ENCODE measurements around the gene KRT71.

DNA sequence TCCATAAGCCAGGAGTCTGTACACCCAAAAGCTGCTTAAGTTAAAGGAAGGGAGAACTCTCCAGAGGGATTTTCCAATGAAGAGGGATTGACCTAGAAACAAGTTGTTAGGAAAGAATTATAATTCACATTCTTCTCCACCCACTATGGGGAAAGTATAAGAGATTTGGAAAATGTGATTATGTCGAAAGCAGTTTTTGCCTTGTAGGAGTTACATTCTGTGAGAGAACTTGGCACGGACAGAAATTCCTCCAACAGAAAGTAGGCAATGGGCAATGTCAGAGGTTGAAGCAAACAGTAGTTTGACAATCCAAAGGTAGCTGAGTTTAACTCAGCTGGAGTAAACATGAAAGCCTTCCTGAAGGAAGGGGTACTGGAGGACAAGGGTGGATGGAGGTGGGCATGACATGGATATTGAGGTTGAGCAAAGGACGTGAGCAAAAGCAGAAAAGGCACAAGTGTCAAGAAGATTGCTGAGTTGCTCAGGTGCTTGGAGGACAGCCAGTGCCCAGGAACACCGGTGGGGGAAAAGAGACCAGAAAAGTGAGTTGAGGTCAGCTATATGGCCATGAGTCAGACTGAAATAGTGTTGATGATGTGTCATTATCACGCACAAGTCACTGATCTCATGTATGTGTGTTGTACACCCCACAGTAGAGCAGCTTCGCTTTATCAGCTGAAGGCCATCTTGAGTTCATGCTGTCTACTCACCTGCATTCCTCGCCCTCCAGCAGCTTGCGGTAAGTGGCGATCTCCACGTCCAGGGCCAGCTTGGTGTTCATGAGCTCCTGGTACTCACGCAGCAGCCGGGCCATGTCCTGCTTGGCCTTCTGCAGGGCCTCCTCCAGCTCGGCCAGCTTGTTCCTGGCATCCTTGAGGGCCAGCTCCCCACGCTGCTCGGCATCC lies 36.8 kb downstream of the KRT71 start:
- TF ChIP-seq, protein P1, sequence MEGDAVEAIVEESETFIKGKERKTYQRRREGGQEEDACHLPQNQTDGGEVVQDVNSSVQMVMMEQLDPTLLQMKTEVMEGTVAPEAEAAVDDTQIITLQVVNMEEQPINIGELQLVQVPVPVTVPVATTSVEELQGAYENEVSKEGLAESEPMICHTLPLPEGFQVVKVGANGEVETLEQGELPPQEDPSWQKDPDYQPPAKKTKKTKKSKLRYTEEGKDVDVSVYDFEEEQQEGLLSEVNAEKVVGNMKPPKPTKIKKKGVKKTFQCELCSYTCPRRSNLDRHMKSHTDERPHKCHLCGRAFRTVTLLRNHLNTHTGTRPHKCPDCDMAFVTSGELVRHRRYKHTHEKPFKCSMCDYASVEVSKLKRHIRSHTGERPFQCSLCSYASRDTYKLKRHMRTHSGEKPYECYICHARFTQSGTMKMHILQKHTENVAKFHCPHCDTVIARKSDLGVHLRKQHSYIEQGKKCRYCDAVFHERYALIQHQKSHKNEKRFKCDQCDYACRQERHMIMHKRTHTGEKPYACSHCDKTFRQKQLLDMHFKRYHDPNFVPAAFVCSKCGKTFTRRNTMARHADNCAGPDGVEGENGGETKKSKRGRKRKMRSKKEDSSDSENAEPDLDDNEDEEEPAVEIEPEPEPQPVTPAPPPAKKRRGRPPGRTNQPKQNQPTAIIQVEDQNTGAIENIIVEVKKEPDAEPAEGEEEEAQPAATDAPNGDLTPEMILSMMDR (IDR thresholded peaks at IDR 0.05): no peak
- TF ChIP-seq POLR2A (IDR thresholded peaks at IDR 0.05): no peak
